Thyroid gland (tissue), 4 donors: ENCODE data around the gene KRTAP5-7.

Experiments used
- POLR2A ChIP-seq, 2 donors: fragments of 450-650 bp; IDR thresholded peaks; one replicate each; pipeline ENCODE4 v1.6.1; 2017; ENCODE audit warnings: antibody characterized with exemption in 2 of 2, mild to moderate bottlenecking in 2 of 2, moderate library complexity in 1 of 2
- TF ChIP-seq, protein P1 (sequence below), 6 experiments: fragments of 200-600 bp in 3 of 6; fragments of 450-650 bp in 3 of 6; sonication (generic) in 3 of 6; IDR thresholded peaks; one replicate each; pipeline ENCODE4 v1.5.1; 2016 to 2019; ENCODE audit warnings: antibody characterized with exemption in 6 of 6, mild to moderate bottlenecking in 2 of 6, inconsistent platforms in 1 of 6, moderate library complexity in 1 of 6

DNA sequence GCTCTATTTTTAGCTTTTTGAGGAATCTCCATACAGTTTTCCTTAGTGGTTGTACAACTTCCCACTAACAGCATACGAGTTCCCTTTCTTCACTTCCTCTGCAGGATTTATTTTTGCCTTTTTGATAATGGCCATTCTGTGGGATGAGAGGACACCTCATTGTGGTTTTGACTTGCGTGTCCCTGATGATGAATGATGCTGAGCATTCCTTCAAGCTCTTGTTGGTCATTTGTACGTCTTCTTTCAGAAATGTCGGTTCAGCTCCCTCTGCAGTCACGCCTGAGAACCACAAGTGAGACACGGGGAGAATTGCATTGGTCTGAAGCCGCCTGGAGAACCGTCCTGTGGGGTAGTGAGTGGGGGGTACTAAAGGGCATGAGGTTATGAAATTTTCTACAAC, 36.3 kb downstream of the KRTAP5-7 start:
- TF ChIP-seq, protein P1, sequence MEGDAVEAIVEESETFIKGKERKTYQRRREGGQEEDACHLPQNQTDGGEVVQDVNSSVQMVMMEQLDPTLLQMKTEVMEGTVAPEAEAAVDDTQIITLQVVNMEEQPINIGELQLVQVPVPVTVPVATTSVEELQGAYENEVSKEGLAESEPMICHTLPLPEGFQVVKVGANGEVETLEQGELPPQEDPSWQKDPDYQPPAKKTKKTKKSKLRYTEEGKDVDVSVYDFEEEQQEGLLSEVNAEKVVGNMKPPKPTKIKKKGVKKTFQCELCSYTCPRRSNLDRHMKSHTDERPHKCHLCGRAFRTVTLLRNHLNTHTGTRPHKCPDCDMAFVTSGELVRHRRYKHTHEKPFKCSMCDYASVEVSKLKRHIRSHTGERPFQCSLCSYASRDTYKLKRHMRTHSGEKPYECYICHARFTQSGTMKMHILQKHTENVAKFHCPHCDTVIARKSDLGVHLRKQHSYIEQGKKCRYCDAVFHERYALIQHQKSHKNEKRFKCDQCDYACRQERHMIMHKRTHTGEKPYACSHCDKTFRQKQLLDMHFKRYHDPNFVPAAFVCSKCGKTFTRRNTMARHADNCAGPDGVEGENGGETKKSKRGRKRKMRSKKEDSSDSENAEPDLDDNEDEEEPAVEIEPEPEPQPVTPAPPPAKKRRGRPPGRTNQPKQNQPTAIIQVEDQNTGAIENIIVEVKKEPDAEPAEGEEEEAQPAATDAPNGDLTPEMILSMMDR (IDR thresholded peaks at IDR 0.05), result peak in 2 of 6 experiments; percentile 33 to 34
- no peak for TF ChIP-seq POLR2A (IDR thresholded peaks at IDR 0.05)
